Spleen (tissue), 11 donors: ENCODE measurements around the gene KCND3. TPM values are rescaled to one million over a fixed set of nuclear protein-coding genes. Genes with fewer than 3 reads are reported as not detected.
A peak's percentile ranks its signal among the peaks of the same experiment; 100 is the strongest.

Source experiments
- DNase-seq: peaks from one replicate; pipeline ENCODE4 v3.0.0-alpha.2; 2020
- H3K27ac ChIP-seq, 8 donors: fragments of 200-600 bp; sonication (generic) in 7 of 8; 1 replicate in 4 of 8; 2 replicates in 4 of 8; pipeline versions ENCODE4 v1.5.0 to v1.8.0; 2016 to 2021; ENCODE audit warnings: inconsistent platforms in 4 of 8, mild to moderate bottlenecking in 4 of 8, moderate library complexity in 1 of 8
- H3K27me3 ChIP-seq, 7 donors: fragments of 200-600 bp; sonication (generic) in 6 of 7; replicated peaks in 1 of 7; 1 replicate in 4 of 7; 2 replicates in 3 of 7; pipeline versions ENCODE4 v1.5.0 to v1.8.0; 2016 to 2021; ENCODE audit warnings: inconsistent platforms in 3 of 7, mild to moderate bottlenecking in 1 of 7
- H3K36me3 ChIP-seq, 6 donors: fragments of 200-600 bp; sonication (generic) in 5 of 6; 1 replicate in 4 of 6; 2 replicates in 2 of 6; pipeline versions ENCODE4 v1.5.0 to v1.8.0; 2016 to 2021; ENCODE audit warnings: inconsistent platforms in 2 of 6
- H3K4me1 ChIP-seq, 6 donors: fragments of 200-600 bp; sonication (generic) in 5 of 6; 1 replicate in 3 of 6; 2 replicates in 3 of 6; pipeline versions ENCODE4 v1.5.0 to v1.8.0; 2016 to 2021; ENCODE audit warnings: inconsistent platforms in 3 of 6
- H3K4me3 ChIP-seq, 8 donors: fragments of 200-600 bp; sonication (generic) in 7 of 8; 1 replicate in 4 of 8; 2 replicates in 4 of 8; pipeline versions ENCODE4 v1.5.0 to v1.8.0; 2016 to 2021; ENCODE audit warnings: inconsistent platforms in 4 of 8, mild to moderate bottlenecking in 4 of 8, moderate library complexity in 2 of 8
- H3K9me3 ChIP-seq, 8 donors: fragments of 200-600 bp; sonication (generic) in 7 of 8; 1 replicate in 4 of 8; 2 replicates in 4 of 8; pipeline versions ENCODE4 v1.5.0 to v1.8.0; 2016 to 2021; ENCODE audit warnings: inconsistent platforms in 4 of 8
- POLR2A ChIP-seq, 3 donors: fragments of 450-650 bp; IDR thresholded peaks; one replicate each; pipeline ENCODE4 v1.5.1; 2017; ENCODE audit warnings: antibody characterized with exemption in 3 of 3, mild to moderate bottlenecking in 1 of 3
- POLR2AphosphoS5 ChIP-seq, 3 donors: sonication (generic); formaldehyde crosslinking; IDR thresholded peaks; one replicate each; pipeline ENCODE4 v1.5.1; 2017; ENCODE audit warnings: antibody characterized with exemption in 3 of 3
- WGBS, 5 donors: extraction: QIAGEN DNeasy Blood & Tissue Kit in 3 of 5; methylation state at CpG; one replicate each; pipeline versions ENCODE4 v1.1.5 to v1.1.7; 2013 to 2018; 5-methylcytosine and 5-hydroxymethylcytosine counted together
- intact Hi-C: fragments of 100-400 bp; cut with DNase I; formaldehyde crosslinking; loops from one replicate; pipeline ENCODE4 v1.15.0; 2023; ENCODE audit warnings: low total_unique reads
- polyA plus RNA-seq, 3 donors: library from polyadenylated mRNA; stranded (reverse); fragments of 200-250 nt; gene quantifications; one replicate each; pipeline ENCODE4 v1.2.1, GENCODE V29; 2013
- total RNA-seq, 7 donors: library from RNA; depleted of rRNA in 3 of 7; stranded (reverse); fragments of >200 nt in 3 of 7; fragmentation: NEBNext Ultra II Directional in 4 of 7; extraction: Animal tissue kit (Norgen Biotek cat#: 25700) in 4 of 7; gene quantifications; one replicate each; pipeline versions ENCODE4 v1.1.0 to v1.2.1, GENCODE V29; 2016 to 2021
- TF ChIP-seq, protein P1 (sequence below), 11 experiments: fragments of 200-600 bp in 7 of 11; fragments of 450-650 bp in 4 of 11; sonication (generic) in 4 of 11; IDR thresholded peaks in 8 of 11; conservative IDR thresholded peaks in 3 of 11; 1 replicate in 7 of 11; 2 replicates in 4 of 11; pipeline versions ENCODE4 v1.4.0 to v1.8.0; 2016 to 2021; ENCODE audit warnings: antibody characterized with exemption in 11 of 11, inconsistent platforms in 4 of 11, mild to moderate bottlenecking in 1 of 11
- donor health status: healthy with polysubstance abuse.
- donor health status: DM: no; HTN: no; CAD: no; lungs with moderate emphysema.
- donor health status: DM: no; HTN: no; CAD: no.
- donor health status: Bipolar disorder and iron deficiency.
- donor health status: healthy.
- donor health status: DM: no; HTN: no; CAD: no.
- donor health status: DM: yes; HTN: yes; CAD: no.

KCND3 gene
- total and polyA plus RNA-seq, 10 donors = 0.67 to 14.2 (median 8.6) TPM

DNA sequence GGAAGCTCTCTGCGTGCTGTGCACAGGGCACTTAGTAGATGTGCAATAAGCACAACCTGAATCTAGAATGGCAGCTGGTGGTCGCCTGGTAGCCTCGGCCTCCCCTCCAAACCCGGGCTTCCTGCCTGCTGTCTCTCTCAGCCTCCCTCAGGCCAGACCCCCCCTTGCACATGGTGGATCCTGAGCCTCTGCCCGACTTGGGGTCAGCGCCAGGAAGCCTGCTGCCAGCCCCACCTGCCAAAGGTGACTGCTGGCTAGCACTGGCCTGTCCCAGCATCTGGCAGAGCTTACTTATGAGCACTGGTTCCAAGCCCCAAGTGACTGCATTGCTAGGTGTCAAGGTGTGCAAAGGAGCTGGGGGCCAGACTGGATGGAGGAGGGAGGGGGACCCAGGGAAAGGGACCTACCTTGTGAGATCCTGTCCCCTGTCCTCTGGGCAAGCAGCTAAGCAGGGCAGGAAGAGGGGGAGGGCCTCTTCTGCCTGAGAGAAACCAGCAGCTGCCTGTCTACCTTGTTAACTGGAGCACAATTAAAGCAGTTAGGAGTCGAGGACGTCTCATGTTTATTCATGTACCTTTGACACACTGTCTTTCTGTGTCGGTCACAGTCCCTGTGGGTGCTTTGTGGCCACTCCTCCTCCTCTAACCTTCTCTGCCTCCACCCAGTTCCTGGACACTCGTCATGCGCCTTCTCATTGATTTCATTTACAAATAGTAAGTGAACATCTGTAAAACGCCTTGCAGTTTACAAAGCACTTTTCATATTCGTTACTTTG, 132.9 kb downstream of the KCND3 start:
- Histone ChIP-seq H3K36me3 (no peaks in the 10 kb centered on the region), H3K27ac (no peak overlapping the region), H3K4me1 (no peaks in the 10 kb centered on the region), H3K9me3 (no peaks in the 10 kb centered on the region), H3K4me3 (no peak overlapping the region), H3K27me3 (peaks cover 0 to 33% (median 0%) of the 10 kb centered on the region in 7 donors)
- TF ChIP-seq POLR2A (IDR thresholded peaks at IDR 0.05) = no peak
- TF ChIP-seq, protein P1, sequence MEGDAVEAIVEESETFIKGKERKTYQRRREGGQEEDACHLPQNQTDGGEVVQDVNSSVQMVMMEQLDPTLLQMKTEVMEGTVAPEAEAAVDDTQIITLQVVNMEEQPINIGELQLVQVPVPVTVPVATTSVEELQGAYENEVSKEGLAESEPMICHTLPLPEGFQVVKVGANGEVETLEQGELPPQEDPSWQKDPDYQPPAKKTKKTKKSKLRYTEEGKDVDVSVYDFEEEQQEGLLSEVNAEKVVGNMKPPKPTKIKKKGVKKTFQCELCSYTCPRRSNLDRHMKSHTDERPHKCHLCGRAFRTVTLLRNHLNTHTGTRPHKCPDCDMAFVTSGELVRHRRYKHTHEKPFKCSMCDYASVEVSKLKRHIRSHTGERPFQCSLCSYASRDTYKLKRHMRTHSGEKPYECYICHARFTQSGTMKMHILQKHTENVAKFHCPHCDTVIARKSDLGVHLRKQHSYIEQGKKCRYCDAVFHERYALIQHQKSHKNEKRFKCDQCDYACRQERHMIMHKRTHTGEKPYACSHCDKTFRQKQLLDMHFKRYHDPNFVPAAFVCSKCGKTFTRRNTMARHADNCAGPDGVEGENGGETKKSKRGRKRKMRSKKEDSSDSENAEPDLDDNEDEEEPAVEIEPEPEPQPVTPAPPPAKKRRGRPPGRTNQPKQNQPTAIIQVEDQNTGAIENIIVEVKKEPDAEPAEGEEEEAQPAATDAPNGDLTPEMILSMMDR (IDR thresholded peaks at IDR 0.05 in 8 of 11, conservative IDR thresholded peaks at IDR 0.05 in 3 of 11) = no peak
- TF ChIP-seq POLR2AphosphoS5 (IDR thresholded peaks at IDR 0.05) = no peak
- intact Hi-C loops = no loop called here
- 63 to 71% (median 64%) methylated on average over 11 to 13 of the region's 13 CpGs for WGBS, 5 donors
- no peak for DNase-seq

DNA sequence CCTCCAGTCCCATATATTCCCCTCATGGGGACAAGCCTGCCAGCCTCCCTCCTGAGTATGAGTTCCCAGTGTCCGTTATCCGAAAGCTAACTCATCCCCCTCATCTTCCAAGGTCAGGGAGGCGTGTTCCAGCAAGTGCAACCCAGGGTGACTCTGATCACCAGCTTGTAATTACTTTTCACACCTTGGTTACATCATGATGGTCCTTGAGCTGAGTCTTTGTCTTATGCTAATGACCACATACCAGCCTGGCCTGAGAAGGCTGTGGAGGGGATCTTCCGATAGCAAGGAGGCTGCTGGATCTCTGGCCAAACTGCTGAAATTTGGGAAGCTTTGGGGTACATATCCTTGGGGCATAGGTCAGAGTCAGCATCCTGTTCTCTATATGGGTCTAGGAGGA, 134.2 kb downstream of the KCND3 start:
- no peaks in the 10 kb centered on the region for H3K36me3 ChIP-seq
- no peak for TF ChIP-seq POLR2A (IDR thresholded peaks at IDR 0.05)
- no peak for TF ChIP-seq POLR2AphosphoS5 (IDR thresholded peaks at IDR 0.05)
- TF ChIP-seq, protein P1 (IDR thresholded peaks at IDR 0.05 in 8 of 11, conservative IDR thresholded peaks at IDR 0.05 in 3 of 11) = no peak
- no peak overlapping the region for H3K27ac ChIP-seq
- 79 to 96% (median 90%) methylated on average over 4 of the region's 4 CpGs for WGBS, 5 donors
- intact Hi-C loops = no loop called here
- H3K27me3 ChIP-seq = peaks cover 0 to 38% (median 0%) of the 10 kb centered on the region in 7 donors
- H3K9me3 ChIP-seq = no peaks in the 10 kb centered on the region
- no peak for DNase-seq
- H3K4me3 ChIP-seq = no peak overlapping the region
- H3K4me1 ChIP-seq = no peaks in the 10 kb centered on the region

DNA sequence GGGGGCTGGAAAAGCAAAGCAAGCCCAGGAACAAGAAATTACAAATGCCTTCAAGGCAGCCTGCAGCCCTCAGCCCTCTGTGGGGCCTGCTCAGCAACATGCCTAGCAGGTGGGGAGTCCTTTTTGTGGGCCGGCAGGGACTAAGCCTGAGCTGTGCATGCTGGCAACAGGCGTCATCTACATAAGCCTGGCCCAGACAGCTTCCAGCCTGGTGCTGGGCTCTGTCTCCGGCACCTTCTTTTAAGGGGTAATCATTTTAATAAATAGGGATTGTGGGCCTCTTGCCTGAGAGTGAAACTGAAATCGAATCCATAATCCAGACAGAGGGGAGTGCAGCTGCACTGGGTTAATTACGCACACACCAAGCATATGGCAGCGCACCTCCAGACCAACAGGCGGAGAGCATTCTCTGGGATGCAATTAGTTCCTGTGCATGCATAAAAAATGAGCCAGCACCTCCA, 137.2 kb downstream of the KCND3 start:
- Histone ChIP-seq H3K27me3 (peaks cover 0 to 30% (median 0%) of the 10 kb centered on the region in 7 donors), H3K4me3 (no peak overlapping the region), H3K27ac (no peak overlapping the region), H3K4me1 (no peaks in the 10 kb centered on the region), H3K9me3 (no peaks in the 10 kb centered on the region), H3K36me3 (no peaks in the 10 kb centered on the region)
- peak; percentile 43 for DNase-seq
- intact Hi-C loops = no loop called here
- TF ChIP-seq POLR2AphosphoS5 (IDR thresholded peaks at IDR 0.05) = no peak
- WGBS, 5 donors = 79 to 84% (median 84%) methylated on average over 7 of the region's 7 CpGs

DNA sequence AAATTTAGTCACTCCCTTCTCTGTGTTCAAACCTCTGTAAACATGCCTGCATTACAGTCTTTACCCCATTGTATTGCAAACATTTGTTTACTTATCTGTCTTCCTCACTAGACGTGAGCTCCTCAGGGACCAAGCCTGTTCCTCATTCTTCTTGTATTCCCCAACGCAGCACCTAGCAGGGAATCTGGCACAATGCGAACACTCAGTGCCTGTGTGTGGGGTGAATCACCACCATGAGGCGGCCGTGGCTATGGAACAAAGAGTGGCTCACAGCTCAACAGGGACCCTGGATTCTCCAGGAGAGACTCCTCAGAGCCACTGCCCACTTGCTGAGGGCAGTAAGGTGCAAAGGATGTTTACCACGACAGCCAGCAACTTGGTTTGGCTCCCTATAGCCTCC, 137.9 kb downstream of the KCND3 start:
- Histone ChIP-seq H3K36me3 (no peaks in the 10 kb centered on the region), H3K4me1 (no peaks in the 10 kb centered on the region), H3K9me3 (no peaks in the 10 kb centered on the region), H3K4me3 (no peak overlapping the region), H3K27ac (no peak overlapping the region), H3K27me3 (peaks cover 0 to 23% (median 0%) of the 10 kb centered on the region in 7 donors)
- DNase-seq = peak; percentile 47
- intact Hi-C loops = no loop called here
- 57 to 63% (median 60%) methylated on average over 6 of the region's 6 CpGs for WGBS, 5 donors
- TF ChIP-seq POLR2A (IDR thresholded peaks at IDR 0.05) = no peak

DNA sequence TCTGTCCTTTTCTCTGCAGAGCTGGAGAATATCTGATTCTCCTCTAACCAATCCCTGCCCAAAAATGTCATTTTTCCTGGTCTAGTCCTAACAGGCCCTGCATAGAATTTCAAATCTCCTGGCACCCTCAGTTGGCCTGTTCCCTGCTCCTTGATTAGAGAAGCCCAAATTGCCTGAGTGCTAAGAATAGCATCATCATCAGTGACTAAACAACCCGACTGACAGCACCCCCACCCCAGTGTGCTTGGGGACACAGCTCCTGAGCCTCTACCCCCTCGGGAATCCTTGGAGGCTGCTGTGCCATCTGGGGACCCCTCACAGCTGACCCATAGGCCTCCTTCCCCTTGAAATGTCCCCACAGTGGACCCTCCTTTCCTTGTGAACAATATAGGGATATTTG, 139.4 kb downstream of the KCND3 start:
- Histone ChIP-seq H3K27ac (no peak overlapping the region), H3K36me3 (no peaks in the 10 kb centered on the region), H3K4me3 (no peak overlapping the region), H3K9me3 (no peaks in the 10 kb centered on the region), H3K27me3 (peaks cover 0 to 14% (median 0%) of the 10 kb centered on the region in 7 donors), H3K4me1 (no peaks in the 10 kb centered on the region)
- TF ChIP-seq POLR2A (IDR thresholded peaks at IDR 0.05) = no peak
- TF ChIP-seq POLR2AphosphoS5 (IDR thresholded peaks at IDR 0.05) = no peak
- TF ChIP-seq, protein P1 (IDR thresholded peaks at IDR 0.05 in 8 of 11, conservative IDR thresholded peaks at IDR 0.05 in 3 of 11) = no peak
- WGBS, 5 donors = 54 to 84% (median 66%) methylated on average over 2 of the region's 2 CpGs
- intact Hi-C loops = no loop called here
- DNase-seq = no peak
